Activated CD8-positive, alpha-beta T cell treated with anti-CD3 and anti-CD28 coated beads, Interleukin-2, amount 10 ng/mL, durations not matched to agents 7 days and 5 days (primary cell): ENCODE results near the gene PFN1. TPM values are rescaled to one million over a fixed set of nuclear protein-coding genes. Genes with fewer than 3 reads are reported as not detected.

ENCODE experiments used
- ATAC-seq: fragments of 150-1000 bp; cut with Tn5 transposase; one replicate; pipeline ENCODE4 v1.10.0; 2021; ENCODE audit warnings: moderate library complexity
- CTCF ChIA-PET: fragments of 350-600 bp; sonication (Branson Sonifier 250); formaldehyde crosslinking; loops from one replicate; lab custom pipeline; 2021; ENCODE audit warnings: antibody characterized with exemption; lab: Charles Lee
- POLR2A ChIA-PET: fragments of 350-600 bp; sonication (Branson Sonifier 250); formaldehyde crosslinking; loops from one replicate; lab custom pipeline; 2021; ENCODE audit warnings: antibody characterized with exemption; lab: Charles Lee
- DNase-seq: peaks from one replicate; pipeline ENCODE4 v3.0.0-alpha.2; 2020
- H3K27ac Mint-ChIP-seq: one replicate; pipeline ENCODE4 v1.8.0; 2021; ENCODE audit warnings: mild to moderate bottlenecking, mixed read lengths
- H3K27me3 Mint-ChIP-seq: one replicate; pipeline ENCODE4 v1.8.0; 2021; ENCODE audit warnings: low read depth, mixed read lengths
- H3K36me3 Mint-ChIP-seq: one replicate; pipeline ENCODE4 v1.8.0; 2021; ENCODE audit warnings: low read depth, mixed read lengths
- H3K4me1 Mint-ChIP-seq: one replicate; pipeline ENCODE4 v1.8.0; 2021; ENCODE audit warnings: low read depth, mixed read lengths
- H3K4me3 Mint-ChIP-seq: one replicate; pipeline ENCODE4 v1.8.0; 2021; ENCODE audit warnings: mild to moderate bottlenecking, mixed read lengths
- H3K9me3 Mint-ChIP-seq: one replicate; pipeline ENCODE4 v1.8.0; 2022; ENCODE audit warnings: mixed read lengths; ENCODE audit not compliant: insufficient read depth
- total RNA-seq, 2 experiments: library from RNA; stranded (reverse); gene quantifications; one replicate each; pipeline ENCODE4 v1.2.3, GENCODE V29; 2021

The PFN1 gene
- total RNA-seq, 2 experiments from 2014 or later: 2,493 to 2,581 TPM

GRCh38 chr17:4945176-4945943 lies 3.0 kb downstream of the PFN1 start:
- POLR2A ChIA-PET: interaction anchor here (0.6 to 10.0 kb wide), 7 partner anchors 10 to 236 kb away, joined by 3 to 239 read pairs (median 3); partner anchors contain the start of genes CAMTA2 and SPAG7
- H3K9me3 Mint-ChIP-seq: no peaks in the 10 kb centered on the region

DNA sequence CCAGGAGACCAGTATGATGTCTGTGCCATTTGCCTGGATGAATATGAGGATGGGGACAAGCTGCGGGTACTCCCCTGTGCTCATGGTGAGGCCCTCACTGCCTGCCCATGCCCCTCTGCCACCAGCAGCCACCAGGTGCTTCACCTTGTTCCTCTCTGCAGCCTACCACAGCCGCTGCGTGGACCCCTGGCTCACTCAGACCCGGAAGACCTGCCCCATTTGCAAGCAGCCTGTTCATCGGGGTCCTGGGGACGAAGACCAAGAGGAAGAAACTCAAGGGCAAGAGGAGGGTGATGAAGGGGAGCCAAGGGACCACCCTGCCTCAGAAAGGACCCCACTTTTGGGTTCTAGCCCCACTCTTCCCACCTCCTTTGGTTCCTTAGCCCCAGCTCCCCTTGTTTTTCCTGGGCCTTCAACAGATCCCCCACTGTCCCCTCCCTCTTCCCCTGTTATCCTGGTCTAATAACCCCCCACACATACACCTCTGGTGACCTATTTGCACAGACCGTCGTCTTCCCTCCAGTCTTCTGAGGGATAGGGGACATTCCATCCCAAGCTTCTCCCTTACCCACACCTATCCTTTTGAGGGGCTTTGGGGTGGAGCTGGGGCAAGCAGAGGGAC lies 3.7 kb downstream of the PFN1 start:
- ChIA-PET CTCF (interaction anchor here (1.2 kb wide), 1 partner anchor 22 kb away, joined by 4 read pairs; no protein-coding TSS in a partner anchor), POLR2A (interaction anchor here (0.6 to 10.0 kb wide), 5 partner anchors 14 to 388 kb away, joined by 3 to 239 read pairs (median 3); partner anchors contain the start of genes C17orf107 and SPAG7)
- peak overlapping the region; percentile 88 for H3K27ac Mint-ChIP-seq
- H3K36me3 Mint-ChIP-seq: peaks cover 81% of the 10 kb centered on the region
- peaks cover 45% of the 10 kb centered on the region for H3K4me1 Mint-ChIP-seq
- H3K9me3 Mint-ChIP-seq: no peaks in the 10 kb centered on the region
- H3K4me3 Mint-ChIP-seq: peak overlapping the region; percentile 97
- no peaks in the 10 kb centered on the region for H3K27me3 Mint-ChIP-seq
- ATAC-seq (no peak), DNase-seq (peak; percentile 63)

More at GRCh38 chr17:4945176-4945943, 3.0 kb downstream of the PFN1 start:
- Mint-ChIP-seq H3K27ac (peak overlapping the region; percentile 88), H3K4me3 (peak overlapping the region; percentile 97), H3K36me3 (peaks cover 76% of the 10 kb centered on the region), H3K27me3 (no peaks in the 10 kb centered on the region), H3K4me1 (peaks cover 46% of the 10 kb centered on the region)
- DNase-seq (peak; percentile 90), ATAC-seq (peak; percentile 24)
- CTCF ChIA-PET: interaction anchor here (1.1 to 3.5 kb wide), 4 partner anchors 22 to 116 kb away, joined by 3 to 13 read pairs (median 4); partner anchors contain the start of genes CHRNE and SPAG7

- no peaks in the 10 kb centered on the region for H3K9me3 Mint-ChIP-seq
- ATAC-seq (peak; percentile 16), DNase-seq (peak; percentile 87)
- no peaks in the 10 kb centered on the region for H3K27me3 Mint-ChIP-seq
- ChIA-PET CTCF (interaction anchor here (0.7 to 1.2 kb wide), 2 partner anchors 23 to 35 kb away, joined by 4 read pairs; no protein-coding TSS in a partner anchor), POLR2A (interaction anchor here (0.6 to 10.0 kb wide), 5 partner anchors 24 to 388 kb away, joined by 3 to 239 read pairs (median 3); partner anchors contain the start of genes C17orf107 and SPAG7)
- peak overlapping the region; percentile 97 for H3K4me3 Mint-ChIP-seq
- peaks cover 45% of the 10 kb centered on the region for H3K4me1 Mint-ChIP-seq
- H3K27ac Mint-ChIP-seq: peak overlapping the region; percentile 88
- H3K36me3 Mint-ChIP-seq: peaks cover 82% of the 10 kb centered on the region
Observed at GRCh38 chr17:4944163-4944553, 4.2 kb downstream of the PFN1 start.

- H3K27ac Mint-ChIP-seq: peak overlapping the region; percentile 88
- H3K4me3 Mint-ChIP-seq: peak overlapping the region; percentile 97
- CTCF ChIA-PET: no interaction called here
- DNase-seq (no peak), ATAC-seq (no peak)
- no peaks in the 10 kb centered on the region for H3K9me3 Mint-ChIP-seq
- peaks cover 88% of the 10 kb centered on the region for H3K36me3 Mint-ChIP-seq
- POLR2A ChIA-PET: interaction anchor here (1.1 to 5.8 kb wide), 2 partner anchors 25 to 34 kb away, joined by 4 to 101 read pairs; partner anchors contain the start of gene SPAG7
- H3K4me1 Mint-ChIP-seq: peaks cover 54% of the 10 kb centered on the region
- no peaks in the 10 kb centered on the region for H3K27me3 Mint-ChIP-seq
Observed at GRCh38 chr17:4942760-4943508, 5.4 kb downstream of the PFN1 start.

GRCh38 chr17:4941319-4941610 lies 7.1 kb downstream of the PFN1 start:
- CTCF ChIA-PET: interaction anchor here (2.5 to 3.4 kb wide), 2 partner anchors 10 to 26 kb away, joined by 8 to 26 read pairs; partner anchors contain the start of genes ENO3 and SPAG7
- peaks cover 88% of the 10 kb centered on the region for H3K36me3 Mint-ChIP-seq
- ATAC-seq (no peak), DNase-seq (no peak)
- no peaks in the 10 kb centered on the region for H3K27me3 Mint-ChIP-seq
- H3K4me1 Mint-ChIP-seq: peaks cover 71% of the 10 kb centered on the region
- H3K27ac Mint-ChIP-seq: peak overlapping the region; percentile 88
- no peaks in the 10 kb centered on the region for H3K9me3 Mint-ChIP-seq
- POLR2A ChIA-PET: interaction anchor here (1.8 to 5.8 kb wide), 4 partner anchors 9 to 46 kb away, joined by 9 to 101 read pairs (median 40); partner anchors contain the start of genes CAMTA2, ENO3, PFN1 and SPAG7
- H3K4me3 Mint-ChIP-seq: peak overlapping the region; percentile 97

GRCh38 chr17:4940555-4941318 lies 7.6 kb downstream of the PFN1 start:
- Mint-ChIP-seq H3K36me3 (peaks cover 88% of the 10 kb centered on the region), H3K4me3 (peak overlapping the region; percentile 97), H3K9me3 (no peaks in the 10 kb centered on the region), H3K27ac (peak overlapping the region; percentile 88), H3K27me3 (no peaks in the 10 kb centered on the region), H3K4me1 (peaks cover 74% of the 10 kb centered on the region)
- ChIA-PET CTCF (interaction anchor here (0.8 to 3.4 kb wide), 12 partner anchors 11 to 374 kb away, joined by 3 to 26 read pairs (median 6); partner anchors contain the start of genes CAMTA2, CHRNE, ENO3 and SPAG7), POLR2A (interaction anchor here (0.5 to 5.8 kb wide), 17 partner anchors 9 to 231 kb away, joined by 3 to 101 read pairs (median 6); partner anchors contain the start of genes ARRB2, C17orf107, CAMTA2 and ENO3)
- DNase-seq (peak; percentile 75), ATAC-seq (no peak)

DNA sequence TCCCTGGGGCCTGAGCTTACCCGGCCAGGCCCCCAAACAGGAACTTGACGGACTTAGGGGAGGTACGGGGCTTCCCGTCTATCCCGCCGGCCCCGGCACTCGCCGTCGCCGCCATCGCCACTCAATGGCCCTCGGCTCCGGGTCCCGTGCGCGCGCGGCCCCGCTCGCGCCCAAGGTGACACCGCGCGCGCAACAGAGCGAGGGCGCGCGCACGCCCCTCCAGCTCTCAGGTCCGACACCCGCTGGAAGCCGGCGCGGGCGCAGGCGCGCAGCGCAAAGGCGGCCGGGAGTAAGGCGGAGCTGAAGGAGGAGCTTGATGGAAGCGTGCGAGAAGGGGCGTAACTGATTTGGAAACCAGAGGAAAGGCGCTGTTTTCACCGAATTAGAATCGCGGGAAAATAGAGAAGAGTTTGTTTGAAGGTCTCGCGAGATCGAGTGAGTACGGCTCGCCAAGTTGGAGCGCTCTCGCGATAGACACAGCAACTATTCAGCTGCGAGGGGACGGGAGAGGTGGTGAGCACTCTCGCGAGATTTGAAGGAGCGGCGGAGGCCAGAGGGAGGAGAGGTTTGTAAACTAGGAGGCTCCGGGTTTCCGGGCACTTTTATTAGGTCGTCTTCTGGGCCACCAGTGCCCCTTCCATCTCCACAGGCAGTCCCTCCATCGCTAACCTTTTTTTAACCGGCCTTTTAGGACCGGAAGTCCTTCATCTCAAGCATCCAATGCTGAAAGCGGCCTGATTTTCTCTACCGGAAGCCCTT lies 8.4 kb downstream of the PFN1 start, which contains the start of the genes RNF167 and SLC25A11:
TSS of gene RNF167 (plus strand) at position 473 of the 759 bp plus-strand sequence. CDS start 642 bp downstream, outside the sequence.
TSS of gene SLC25A11 (minus strand) at position 251 of the 759 bp plus-strand sequence. CDS start at position 115, 136 bp downstream.
- Mint-ChIP-seq H3K36me3 (peaks cover 84% of the 10 kb centered on the region), H3K27me3 (no peaks in the 10 kb centered on the region), H3K27ac (peak within 1 kb of the TSS; percentile 88), H3K9me3 (no peaks in the 10 kb centered on the region), H3K4me3 (peak within 1 kb of the TSS; percentile 97), H3K4me1 (peaks cover 66% of the 10 kb centered on the region)
- ChIA-PET POLR2A (interaction anchor here (0.5 to 5.8 kb wide), 19 partner anchors 10 to 230 kb away, joined by 3 to 101 read pairs (median 5); partner anchors contain the start of genes ARRB2, C17orf107, CAMTA2 and ENO3), CTCF (interaction anchor here (0.6 to 3.4 kb wide), 17 partner anchors 12 to 373 kb away, joined by 3 to 26 read pairs (median 4); partner anchors contain the start of genes CAMTA2, CHRNE, ENO3 and SPAG7)
- DNase-seq: peak; percentile 99
- peak; percentile 83 for ATAC-seq

- Mint-ChIP-seq H3K36me3 (peaks cover 81% of the 10 kb centered on the region), H3K4me3 (peak overlapping the region; percentile 97), H3K27ac (peak overlapping the region; percentile 88), H3K4me1 (peaks cover 64% of the 10 kb centered on the region), H3K9me3 (no peaks in the 10 kb centered on the region), H3K27me3 (no peaks in the 10 kb centered on the region)
- ATAC-seq: no peak
- POLR2A ChIA-PET: interaction anchor here (0.6 to 5.8 kb wide), 16 partner anchors 11 to 229 kb away, joined by 3 to 101 read pairs (median 6); partner anchors contain the start of genes ARRB2, C17orf107, CAMTA2 and ENO3
- CTCF ChIA-PET: interaction anchor here (0.6 to 3.4 kb wide), 16 partner anchors 12 to 373 kb away, joined by 3 to 26 read pairs (median 4); partner anchors contain the start of genes CAMTA2, CHRNE, ENO3 and SPAG7
- DNase-seq: no peak
Observed at GRCh38 chr17:4939546-4939795, 8.9 kb downstream of the PFN1 start.

DNA sequence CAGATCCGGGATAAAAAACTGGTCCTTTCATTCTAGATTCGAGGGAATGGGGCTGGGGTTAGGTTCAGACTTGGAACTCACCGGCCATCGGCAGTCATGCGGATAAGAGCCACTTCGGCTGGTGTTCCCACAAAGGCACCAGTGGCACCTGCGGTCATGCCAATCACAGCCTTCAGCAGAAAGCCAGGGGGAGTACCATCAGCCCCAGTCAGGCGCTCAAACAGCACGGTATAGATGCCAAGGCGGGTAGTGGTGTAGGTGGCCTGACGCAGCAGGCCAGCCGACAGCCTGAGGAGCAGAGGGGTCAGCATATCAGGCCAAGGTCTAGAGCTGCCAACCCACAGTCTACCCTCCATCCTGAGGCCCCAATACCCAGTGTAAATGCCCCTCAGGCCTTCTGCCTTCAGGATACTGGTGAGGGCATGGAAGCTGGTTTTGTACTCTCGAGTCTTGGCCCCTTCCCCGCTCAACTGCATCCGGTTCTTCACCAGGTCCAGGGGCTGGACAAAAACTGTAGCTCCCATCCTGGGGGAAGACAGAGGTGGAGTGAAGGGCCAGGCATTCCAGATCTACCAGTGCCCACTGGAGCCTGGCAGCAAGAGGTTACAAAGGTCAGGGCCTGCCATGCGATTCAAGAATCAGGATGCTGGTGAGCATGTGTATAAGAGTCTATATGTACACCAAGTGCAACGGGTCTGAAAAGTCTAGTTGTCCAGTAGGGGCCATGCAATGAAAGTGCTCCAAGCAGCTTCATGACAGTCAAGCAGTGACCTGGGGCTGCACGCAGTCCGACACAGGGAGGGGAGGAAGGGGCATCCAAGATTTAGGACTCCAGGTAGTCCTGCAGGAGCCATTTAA lies 9.4 kb downstream of the PFN1 start:
- ATAC-seq (no peak), DNase-seq (no peak)
- Mint-ChIP-seq H3K36me3 (peaks cover 80% of the 10 kb centered on the region), H3K4me1 (peaks cover 64% of the 10 kb centered on the region), H3K27ac (peak overlapping the region; percentile 88), H3K27me3 (no peaks in the 10 kb centered on the region), H3K9me3 (no peaks in the 10 kb centered on the region), H3K4me3 (peak overlapping the region; percentile 97)
- POLR2A ChIA-PET: interaction anchor here (0.6 to 5.8 kb wide), 12 partner anchors 10 to 229 kb away, joined by 3 to 101 read pairs (median 4); partner anchors contain the start of genes ARRB2, C17orf107, ENO3 and INCA1
- CTCF ChIA-PET: interaction anchor here (0.8 to 3.4 kb wide), 13 partner anchors 13 to 49 kb away, joined by 3 to 26 read pairs (median 5); partner anchors contain the start of genes CAMTA2, CHRNE, ENO3 and SPAG7
